HEK293 (cell line): ENCODE results near the gene LINGO1.
A peak's percentile ranks its signal among the peaks of the same experiment; 100 is the strongest.

ENCODE experiments used
- CTCF ChIA-PET: fragments of 350-600 bp; formaldehyde crosslinking; extraction: SDS; loops from one replicate; lab custom pipeline; 2021; ENCODE audit warnings: antibody characterized with exemption; lab: Yijun Ruan, JAX
- POLR2A ChIA-PET: fragments of 300-600 bp; formaldehyde crosslinking; extraction: SDS; loops from one replicate; lab custom pipeline; 2020; ENCODE audit warnings: antibody characterized with exemption, inconsistent platforms; lab: Yijun Ruan, JAX
- H3K27ac ChIP-seq: fragments of 200-500 bp; sonication (Bioruptor generic); 2 replicates; pipeline ENCODE4 v1.5.1; 2014; ENCODE audit warnings: low read depth, low read length, control low read depth, inconsistent platforms; ENCODE audit errors: extremely low read depth
- H3K36me3 ChIP-seq, 2 experiments: fragments of 200-500 bp in 1 of 2; sonication (Bioruptor generic) in 1 of 2; 1 replicate in 1 of 2; 2 replicates in 1 of 2; pipeline ENCODE4 v1.5.1; 2014 to 2017; ENCODE audit warnings: inconsistent platforms in 2 of 2, low read length in 2 of 2; ENCODE audit not compliant: control insufficient read depth in 2 of 2, insufficient read depth in 1 of 2
- H3K4me1 ChIP-seq: fragments of 200-500 bp; sonication (Bioruptor generic); 2 replicates; pipeline ENCODE4 v1.5.1; 2014; ENCODE audit warnings: mild to moderate bottlenecking, low read length, inconsistent platforms; ENCODE audit not compliant: control insufficient read depth, insufficient read depth
- H3K4me3 ChIP-seq: 2 replicates; pipeline ENCODE4 v1.5.1; 2011; ENCODE audit warnings: low read depth, mild to moderate bottlenecking, control low read depth, low read length, moderate library complexity
- H3K9me3 ChIP-seq: fragments of 200-500 bp; sonication (Bioruptor generic); 2 replicates; pipeline ENCODE4 v1.5.1; 2014; ENCODE audit warnings: low read depth, low read length, inconsistent platforms; ENCODE audit not compliant: control insufficient read depth, insufficient read depth
- SP2 ChIP-seq: fragments of 450-650 bp; formaldehyde crosslinking; IDR thresholded peaks from 2 replicates; pipeline ENCODE4 v1.5.1; 2016; ENCODE audit warnings: missing biosample characterization, missing genetic modification characterization
- YY2 ChIP-seq: fragments of 450-650 bp; formaldehyde crosslinking; IDR thresholded peaks from 2 replicates; pipeline ENCODE4 v1.5.1; 2016; ENCODE audit warnings: missing biosample characterization, missing genetic modification characterization
- ZBTB17 ChIP-seq: fragments of 450-650 bp; formaldehyde crosslinking; IDR thresholded peaks from 2 replicates; pipeline ENCODE4 v1.5.1; 2016; ENCODE audit warnings: missing biosample characterization, missing genetic modification characterization
- ZBTB21 ChIP-seq: fragments of 450-650 bp; formaldehyde crosslinking; IDR thresholded peaks from 2 replicates; pipeline ENCODE4 v1.5.1; 2017; ENCODE audit warnings: missing biosample characterization, missing genetic modification characterization
- ZFP3 ChIP-seq: fragments of 450-650 bp; formaldehyde crosslinking; IDR thresholded peaks from 2 replicates; pipeline ENCODE4 v1.5.1; 2016; ENCODE audit warnings: low read depth, missing biosample characterization, missing genetic modification characterization
- ZNF114 ChIP-seq: fragments of 450-650 bp; formaldehyde crosslinking; IDR thresholded peaks from 2 replicates; pipeline ENCODE4 v1.5.0; 2017; ENCODE audit warnings: missing biosample characterization, missing genetic modification characterization
- ZNF121 ChIP-seq: fragments of 450-650 bp; formaldehyde crosslinking; IDR thresholded peaks from 2 replicates; pipeline ENCODE4 v1.5.1; 2016; ENCODE audit warnings: missing biosample characterization, missing genetic modification characterization
- ZNF169 ChIP-seq: fragments of 450-650 bp; formaldehyde crosslinking; IDR thresholded peaks from 2 replicates; pipeline ENCODE4 v1.5.1; 2016; ENCODE audit warnings: missing biosample characterization, missing genetic modification characterization
- ZNF341 ChIP-seq: fragments of 450-650 bp; formaldehyde crosslinking; IDR thresholded peaks from 2 replicates; pipeline ENCODE4; 2016; ENCODE audit warnings: low read depth, missing biosample characterization, missing genetic modification characterization
- ZNF391 ChIP-seq: fragments of 450-650 bp; formaldehyde crosslinking; IDR thresholded peaks from 2 replicates; pipeline ENCODE4 v1.5.1; 2016; ENCODE audit warnings: low read depth, missing biosample characterization, missing genetic modification characterization, borderline replicate concordance
- ZNF510 ChIP-seq: fragments of 450-650 bp; formaldehyde crosslinking; IDR thresholded peaks from 2 replicates; pipeline ENCODE4 v1.5.1; 2018; ENCODE audit warnings: mild to moderate bottlenecking, missing genetic modification characterization, missing biosample characterization; ENCODE audit not compliant: insufficient replicate concordance
- ZNF529 ChIP-seq: fragments of 450-650 bp; formaldehyde crosslinking; IDR thresholded peaks from 2 replicates; pipeline ENCODE4 v1.5.1; 2017; ENCODE audit warnings: missing genetic modification characterization, missing biosample characterization; ENCODE audit not compliant: insufficient replicate concordance
- ZNF560 ChIP-seq: fragments of 450-650 bp; formaldehyde crosslinking; IDR thresholded peaks from 2 replicates; pipeline ENCODE4 v1.5.1; 2017; ENCODE audit warnings: missing biosample characterization, missing genetic modification characterization, borderline replicate concordance
- ZNF660 ChIP-seq: fragments of 450-650 bp; IDR thresholded peaks from 2 replicates; pipeline ENCODE4 v1.5.1; 2018; ENCODE audit warnings: missing biosample characterization, mild to moderate bottlenecking, missing genetic modification characterization
- ZNF664 ChIP-seq: fragments of 450-650 bp; formaldehyde crosslinking; IDR thresholded peaks from 2 replicates; pipeline ENCODE4 v1.5.1; 2016; ENCODE audit warnings: missing biosample characterization, missing genetic modification characterization
- ZNF776 ChIP-seq: fragments of 450-650 bp; formaldehyde crosslinking; IDR thresholded peaks from 2 replicates; pipeline ENCODE4 v1.5.0; 2017; ENCODE audit warnings: missing biosample characterization, missing genetic modification characterization, borderline replicate concordance
- ZNF791 ChIP-seq: fragments of 450-650 bp; formaldehyde crosslinking; IDR thresholded peaks from 2 replicates; pipeline ENCODE4 v1.5.1; 2016; ENCODE audit warnings: missing biosample characterization, missing genetic modification characterization
- TF ChIP-seq, protein P1 (sequence below): fragments of 450-650 bp; formaldehyde crosslinking; IDR thresholded peaks from 2 replicates; pipeline ENCODE4; 2016; ENCODE audit warnings: missing biosample characterization, missing genetic modification characterization
- TF ChIP-seq, protein P2 (sequence below): fragments of 450-650 bp; formaldehyde crosslinking; optimal IDR thresholded peaks from 2 replicates; pipeline ENCODE3; 2016; ENCODE audit warnings: missing biosample characterization, mild to moderate bottlenecking, missing genetic modification characterization
- TF ChIP-seq, protein P3 (sequence below): fragments of 450-650 bp; formaldehyde crosslinking; IDR thresholded peaks from 2 replicates; pipeline ENCODE4 v1.5.1; 2016; ENCODE audit warnings: missing biosample characterization, missing genetic modification characterization

The LINGO1 gene

DNA sequence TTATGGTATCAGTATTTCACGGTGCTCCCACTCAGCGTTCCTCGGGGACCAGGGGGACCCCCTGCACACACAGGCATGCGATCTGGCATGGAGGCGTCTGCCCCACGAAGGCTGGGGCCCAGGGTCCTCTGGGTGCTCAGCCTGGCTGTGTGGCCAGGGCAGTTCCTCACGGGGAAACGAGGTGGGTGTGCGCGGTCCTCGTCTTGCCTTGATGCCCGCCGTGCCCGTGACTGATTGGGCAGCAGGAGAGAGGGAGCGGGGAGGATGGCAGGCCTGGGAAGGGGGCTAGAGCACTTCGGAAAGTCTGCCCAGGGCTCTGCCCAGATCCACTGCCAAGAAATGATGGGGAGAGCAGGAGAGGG lies 10.9 kb downstream of the LINGO1 start:
- no peak overlapping the region for H3K4me3 ChIP-seq
- H3K9me3 ChIP-seq = no peaks in the 10 kb centered on the region
- TF ChIP-seq ZNF391 (tag by site-specific recombination) (no peak), ZNF169 (no peak), ZNF560 (no peak), ZNF529 (tag by site-specific recombination) (no peak), ZNF510 (no peak), ZBTB17 (no peak), ZNF791 (tag by site-specific recombination) (no peak), ZBTB21 (tag by site-specific recombination) (no peak), ZFP3 (tag by site-specific recombination) (no peak), YY2 (no peak), ZNF776 (tag by site-specific recombination) (no peak)
- TF ChIP-seq, protein P1, sequence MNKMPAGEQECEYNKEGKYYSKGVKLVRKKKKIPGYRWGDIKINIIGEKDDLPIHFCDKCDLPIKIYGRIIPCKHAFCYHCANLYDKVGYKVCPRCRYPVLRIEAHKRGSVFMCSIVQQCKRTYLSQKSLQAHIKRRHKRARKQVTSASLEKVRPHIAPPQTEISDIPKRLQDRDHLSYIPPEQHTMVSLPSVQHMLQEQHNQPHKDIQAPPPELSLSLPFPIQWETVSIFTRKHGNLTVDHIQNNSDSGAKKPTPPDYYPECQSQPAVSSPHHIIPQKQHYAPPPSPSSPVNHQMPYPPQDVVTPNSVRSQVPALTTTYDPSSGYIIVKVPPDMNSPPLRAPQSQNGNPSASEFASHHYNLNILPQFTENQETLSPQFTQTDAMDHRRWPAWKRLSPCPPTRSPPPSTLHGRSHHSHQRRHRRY (tag by site-specific recombination) = no peak
- TF ChIP-seq, protein P2, sequence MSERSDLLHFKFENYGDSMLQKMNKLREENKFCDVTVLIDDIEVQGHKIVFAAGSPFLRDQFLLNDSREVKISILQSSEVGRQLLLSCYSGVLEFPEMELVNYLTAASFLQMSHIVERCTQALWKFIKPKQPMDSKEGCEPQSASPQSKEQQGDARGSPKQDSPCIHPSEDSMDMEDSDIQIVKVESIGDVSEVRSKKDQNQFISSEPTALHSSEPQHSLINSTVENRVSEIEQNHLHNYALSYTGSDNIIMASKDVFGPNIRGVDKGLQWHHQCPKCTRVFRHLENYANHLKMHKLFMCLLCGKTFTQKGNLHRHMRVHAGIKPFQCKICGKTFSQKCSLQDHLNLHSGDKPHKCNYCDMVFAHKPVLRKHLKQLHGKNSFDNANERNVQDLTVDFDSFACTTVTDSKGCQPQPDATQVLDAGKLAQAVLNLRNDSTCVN (tag by site-specific recombination) = no peak
- H3K27ac ChIP-seq = no peak overlapping the region
- CTCF ChIA-PET = interaction anchor here (0.7 to 5.1 kb wide), 2 partner anchors 12 to 253 kb away, joined by 3 to 38 read pairs; partner anchors contain the start of gene LINGO1
- H3K36me3 ChIP-seq = no peaks in the 10 kb centered on the region
- POLR2A ChIA-PET = no interaction called here
- H3K4me1 ChIP-seq = peaks cover 11% of the 10 kb centered on the region

DNA sequence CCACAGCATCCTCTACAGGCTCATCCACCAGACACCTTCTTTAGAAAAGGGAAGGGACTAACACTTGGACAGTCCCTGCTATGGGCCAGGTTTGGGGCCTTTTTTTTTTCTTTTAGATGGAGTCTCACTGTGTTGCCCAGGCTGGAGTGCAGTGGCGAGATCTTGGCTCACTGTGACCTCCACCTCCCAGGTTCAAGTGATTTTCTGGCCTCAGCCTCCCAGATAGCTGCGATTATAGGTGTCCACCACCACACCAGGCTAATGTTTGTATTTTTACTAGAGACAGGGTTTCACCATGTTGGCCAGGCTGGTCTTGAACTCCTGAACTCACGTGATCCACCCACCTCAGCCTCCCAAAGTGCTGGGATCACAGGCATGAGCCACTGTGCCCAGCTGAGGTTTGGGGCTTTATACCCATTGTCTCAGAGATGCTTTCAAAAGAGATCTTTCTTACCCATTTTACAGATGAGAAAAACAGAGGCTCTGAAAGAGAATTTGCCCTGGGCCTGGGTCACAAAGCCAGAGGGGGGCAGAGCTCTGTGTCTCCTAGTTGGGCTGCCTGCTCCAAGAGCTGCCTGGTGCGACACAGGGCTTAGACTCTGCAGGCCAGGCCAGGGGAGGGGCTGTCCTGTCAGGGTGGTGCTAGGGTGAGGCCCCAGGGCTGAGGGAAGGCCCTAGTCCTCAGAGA lies 11.6 kb downstream of the LINGO1 start:
- Histone ChIP-seq H3K9me3 (no peaks in the 10 kb centered on the region), H3K4me1 (peaks cover 11% of the 10 kb centered on the region), H3K36me3 (no peaks in the 10 kb centered on the region), H3K4me3 (no peak overlapping the region), H3K27ac (no peak overlapping the region)
- CTCF ChIA-PET = interaction anchor here (0.9 to 5.1 kb wide), 2 partner anchors 10 to 13 kb away, joined by 7 to 38 read pairs; partner anchors contain the start of gene LINGO1
- POLR2A ChIA-PET = no interaction called here
- TF ChIP-seq ZNF121 (tag by site-specific recombination) (peak; percentile 69), ZNF664 (tag by site-specific recombination) (no peak), ZNF341 (tag by site-specific recombination) (no peak), ZNF114 (tag by site-specific recombination) (no peak)
- TF ChIP-seq, protein P3, sequence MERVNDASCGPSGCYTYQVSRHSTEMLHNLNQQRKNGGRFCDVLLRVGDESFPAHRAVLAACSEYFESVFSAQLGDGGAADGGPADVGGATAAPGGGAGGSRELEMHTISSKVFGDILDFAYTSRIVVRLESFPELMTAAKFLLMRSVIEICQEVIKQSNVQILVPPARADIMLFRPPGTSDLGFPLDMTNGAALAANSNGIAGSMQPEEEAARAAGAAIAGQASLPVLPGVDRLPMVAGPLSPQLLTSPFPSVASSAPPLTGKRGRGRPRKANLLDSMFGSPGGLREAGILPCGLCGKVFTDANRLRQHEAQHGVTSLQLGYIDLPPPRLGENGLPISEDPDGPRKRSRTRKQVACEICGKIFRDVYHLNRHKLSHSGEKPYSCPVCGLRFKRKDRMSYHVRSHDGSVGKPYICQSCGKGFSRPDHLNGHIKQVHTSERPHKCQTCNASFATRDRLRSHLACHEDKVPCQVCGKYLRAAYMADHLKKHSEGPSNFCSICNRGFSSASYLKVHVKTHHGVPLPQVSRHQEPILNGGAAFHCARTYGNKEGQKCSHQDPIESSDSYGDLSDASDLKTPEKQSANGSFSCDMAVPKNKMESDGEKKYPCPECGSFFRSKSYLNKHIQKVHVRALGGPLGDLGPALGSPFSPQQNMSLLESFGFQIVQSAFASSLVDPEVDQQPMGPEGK = no peak

DNA sequence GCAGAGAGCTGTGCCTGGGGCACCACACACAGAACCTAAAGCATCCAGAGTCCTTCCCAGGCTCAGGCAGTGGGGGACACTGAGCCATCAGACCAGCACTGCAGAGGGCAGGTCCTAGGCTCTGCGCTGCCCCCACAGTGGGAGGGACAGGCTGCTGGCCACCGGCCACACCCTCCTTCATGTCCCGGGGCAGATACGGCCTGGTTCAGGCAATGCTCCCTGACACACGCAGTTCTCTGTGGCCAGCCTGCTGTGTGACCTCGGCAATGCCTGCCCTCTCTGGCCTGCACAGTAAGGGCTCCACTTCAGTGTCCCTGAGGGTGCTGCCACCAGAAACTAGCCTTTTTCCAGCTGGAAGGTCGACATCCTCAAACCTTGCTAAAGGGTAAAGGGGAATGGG lies 12.4 kb downstream of the LINGO1 start:
- H3K4me3 ChIP-seq = no peak overlapping the region
- no peaks in the 10 kb centered on the region for H3K9me3 ChIP-seq
- ChIA-PET POLR2A (no interaction called here), CTCF (interaction anchor here (4.6 kb wide), 1 partner anchor 14 kb away, joined by 34 read pairs; the partner anchor contains the start of gene LINGO1)
- peaks cover 0 to 4% of the 10 kb centered on the region in 2 experiments; a peak in 1 of 3 replicates for H3K36me3 ChIP-seq
- H3K27ac ChIP-seq = no peak overlapping the region
- 0 out of 2 replicates have a peak, but pooled peaks have one; percentile 21 for TF ChIP-seq SP2 (tag by site-specific recombination)
- no peak for TF ChIP-seq ZNF660 (tag by site-specific recombination)
- peaks cover 9% of the 10 kb centered on the region for H3K4me1 ChIP-seq
